HG03432 (cell line): ENCODE data around the gene GALR3.

Experiments used
- ATAC-seq: cut with Tn5 transposase; IDR thresholded peaks from one replicate; pipeline ENCODE4 v1.9.1; 2021; ENCODE audit warnings: mild to moderate bottlenecking, moderate library complexity; ENCODE audit not compliant: unreplicated experiment

The GALR3 gene

DNA sequence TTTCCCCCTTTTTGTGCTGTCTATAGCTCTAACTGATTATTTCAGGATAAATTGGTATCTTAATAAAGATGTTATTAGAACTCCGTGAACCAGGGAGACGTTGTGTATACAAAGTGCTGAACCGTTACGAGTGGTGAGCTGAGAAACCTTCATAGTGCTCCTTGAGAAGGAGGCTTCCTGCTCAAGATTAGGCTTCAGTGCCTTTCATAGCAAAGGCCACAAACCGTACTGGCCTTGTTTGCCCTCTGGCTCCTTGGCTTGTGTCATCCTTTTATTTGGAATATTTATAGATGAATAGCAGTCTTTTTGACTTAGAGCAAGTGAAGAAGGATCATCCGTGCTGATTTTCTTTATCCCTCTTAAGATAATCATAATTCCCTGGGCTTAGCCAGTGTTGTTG lies 42.3 kb downstream of the GALR3 start:
- ATAC-seq, result no peak

DNA sequence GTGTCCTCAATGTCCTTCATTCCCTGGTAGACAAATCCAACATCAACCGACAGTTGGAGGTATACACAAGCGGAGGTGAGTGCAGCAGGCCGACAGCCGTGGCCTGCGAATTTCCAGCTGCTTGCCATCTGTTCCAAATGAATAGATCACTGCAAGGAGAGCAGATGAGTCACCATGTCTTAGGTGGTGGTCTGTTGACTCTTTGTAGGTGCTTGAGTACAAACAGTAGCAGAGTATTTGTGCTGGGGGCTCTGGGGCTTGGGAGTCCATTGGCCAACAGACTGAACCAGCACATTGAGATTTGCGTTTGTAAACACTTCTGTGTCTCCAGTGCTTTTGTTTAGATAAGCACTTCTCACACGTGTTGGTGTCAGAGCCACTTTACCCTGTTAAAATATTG lies 47.1 kb downstream of the GALR3 start:
- ATAC-seq, result no peak
